K562 (cell line): ENCODE measurements around the gene SKIC2. TPM values are rescaled to one million over a fixed set of nuclear protein-coding genes. Genes with fewer than 3 reads are reported as not detected.

Experiments
- ARNT ChIP-seq, 2 experiments: fragments of 450-650 bp; IDR thresholded peaks; 2 replicates each; pipeline ENCODE4 v1.6.1; 2016; ENCODE audit warnings: mild to moderate bottlenecking in 1 of 2
- ATF7 ChIP-seq: fragments of 450-650 bp; IDR thresholded peaks from 2 replicates; pipeline ENCODE4 v1.7.1; 2014; ENCODE audit warnings: mild to moderate bottlenecking, moderate library complexity
- BRD9 ChIP-seq: fragments of 450-650 bp; IDR thresholded peaks from 2 replicates; pipeline ENCODE4 v1.6.1; 2018; ENCODE audit warnings: low read depth; ENCODE audit not compliant: partially characterized antibody
- CXXC5 ChIP-seq: fragments of 250-450 bp; sonication (Bioruptor Pico); IDR thresholded peaks from 2 replicates; pipeline ENCODE4 v1.8.0; 2022; ENCODE audit warnings: inconsistent platforms, mild to moderate bottlenecking, moderate library complexity
- DMBX1 ChIP-seq: fragments of 250-450 bp; sonication (Bioruptor Pico); IDR thresholded peaks from 2 replicates; pipeline ENCODE4 v1.8.0; 2022; ENCODE audit warnings: inconsistent platforms, mild to moderate bottlenecking, moderate library complexity, borderline replicate concordance
- ELF4 ChIP-seq: fragments of 450-650 bp; formaldehyde crosslinking; IDR thresholded peaks from 2 replicates; pipeline ENCODE4 v1.4.0; 2022; ENCODE audit warnings: missing genetic modification characterization
- ERF ChIP-seq: fragments of 450-650 bp; formaldehyde crosslinking; IDR thresholded peaks from 2 replicates; pipeline ENCODE4 v1.4.0; 2020; ENCODE audit warnings: mild to moderate bottlenecking, mixed read lengths
- HDAC8 ChIP-seq: fragments of 450-650 bp; IDR thresholded peaks from 2 replicates; pipeline ENCODE4 v1.6.1; 2016; ENCODE audit warnings: mild to moderate bottlenecking, missing genetic modification characterization, moderate library complexity, missing compliant biosample characterization
- HLTF ChIP-seq: fragments of 450-650 bp; IDR thresholded peaks from 2 replicates; pipeline ENCODE4 v1.6.1; 2016
- HMGN3 ChIP-seq: IDR thresholded peaks from 2 replicates; pipeline ENCODE4 v1.6.1; 2011; ENCODE audit warnings: borderline replicate concordance, low read depth, mild to moderate bottlenecking, mixed read lengths, low read length; ENCODE audit not compliant: insufficient read length; ENCODE audit errors: extremely low read depth
- ILK ChIP-seq: fragments of 450-650 bp; IDR thresholded peaks from 2 replicates; pipeline ENCODE4 v1.6.1; 2016; ENCODE audit warnings: missing genetic modification characterization, low read depth, mild to moderate bottlenecking, missing compliant biosample characterization, moderate library complexity, borderline replicate concordance
- MEF2D ChIP-seq: conservative IDR thresholded peaks from 2 replicates; pipeline ENCODE4 v1.6.1; 2016; ENCODE audit warnings: low read depth, missing genetic modification characterization, missing compliant biosample characterization
- NONO ChIP-seq, 2 experiments: fragments of 200-400 bp in 1 of 2; fragments of 450-650 bp in 1 of 2; formaldehyde crosslinking in 1 of 2; IDR thresholded peaks; 2 replicates each; pipeline ENCODE4 v1.6.1; 2017; ENCODE audit warnings: low read depth in 2 of 2, mild to moderate bottlenecking in 2 of 2, moderate library complexity in 2 of 2, low read length in 1 of 2
- PHB2 ChIP-seq: fragments of 450-650 bp; IDR thresholded peaks from 2 replicates; pipeline ENCODE4 v1.6.1; 2017; ENCODE audit warnings: low read depth
- RHOXF2B ChIP-seq: fragments of 250-450 bp; sonication (Bioruptor Pico); conservative IDR thresholded peaks from 2 replicates; pipeline ENCODE4 v1.5.1; 2021
- SNRNP70 ChIP-seq: fragments of 200-400 bp; formaldehyde crosslinking; optimal IDR thresholded peaks from 2 replicates; pipeline ENCODE3; 2017; ENCODE audit warnings: low read depth, low read length
- TAF1 ChIP-seq: IDR thresholded peaks from 2 replicates; pipeline ENCODE4 v1.6.1; 2011; ENCODE audit warnings: mild to moderate bottlenecking, low read length, moderate library complexity; ENCODE audit not compliant: insufficient read depth, control insufficient read depth, severe bottlenecking; ENCODE audit errors: extremely low read depth
- XRCC5 ChIP-seq: fragments of 200-400 bp; formaldehyde crosslinking; IDR thresholded peaks from 2 replicates; pipeline ENCODE4 v1.6.1; 2017; ENCODE audit warnings: low read depth, mild to moderate bottlenecking, low read length
- ZNF239 ChIP-seq: fragments of 250-450 bp; sonication (Bioruptor Pico); IDR thresholded peaks from 2 replicates; pipeline ENCODE4 v1.4.0; 2020; ENCODE audit warnings: mild to moderate bottlenecking
- ZNF324 ChIP-seq: fragments of 250-450 bp; sonication (Bioruptor Pico); IDR thresholded peaks from 2 replicates; pipeline ENCODE4 v1.4.0; 2020; ENCODE audit warnings: mild to moderate bottlenecking
- ZNF41 ChIP-seq: fragments of 250-450 bp; sonication (Bioruptor Pico); conservative IDR thresholded peaks from 2 replicates; pipeline ENCODE4 v1.4.0; 2020; ENCODE audit warnings: mild to moderate bottlenecking
- ZNF431 ChIP-seq: sonication (generic); formaldehyde crosslinking; IDR thresholded peaks from 2 replicates; pipeline ENCODE4 v1.8.0; 2022; ENCODE audit warnings: mild to moderate bottlenecking, missing genetic modification reagents
- ZNF57 ChIP-seq: fragments of 450-650 bp; formaldehyde crosslinking; IDR thresholded peaks from 2 replicates; pipeline ENCODE4 v1.4.0; 2020; ENCODE audit warnings: mild to moderate bottlenecking, moderate library complexity
- ZNF76 ChIP-seq: fragments of 250-450 bp; sonication (Bioruptor Pico); IDR thresholded peaks from 2 replicates; pipeline ENCODE4 v1.4.0; 2020; ENCODE audit warnings: mild to moderate bottlenecking, moderate library complexity, borderline replicate concordance
- polyA plus RNA-seq, 8 experiments: library from polyadenylated mRNA; depleted of rRNA in 4 of 8; stranded (reverse) in 5 of 8; unstranded in 3 of 8; fragments of >200 nt; fragmentation: Nextera tagmentation in 2 of 8; fragmentation: Illumina TruSeq in 1 of 8; extraction: Ambion mirVana in 2 of 8; extraction: Trizol in 1 of 8; gene quantifications; 2 replicates each; pipeline versions ENCODE4 v1.2.1 to v1.2.3, GENCODE V29; 2011 to 2014; ENCODE audit warnings: inconsistent platforms in 1 of 8, missing spikeins in 1 of 8
- total RNA-seq, 7 experiments: library from RNA; depleted of rRNA in 6 of 7; stranded (reverse); fragments of >200 nt in 6 of 7; fragmentation: Illumina TruSeq in 2 of 7; extraction: Trizol in 2 of 7; gene quantifications; 2 replicates each; pipeline versions ENCODE4 v1.2.1 to v1.2.3, GENCODE V29; 2011 to 2021; ENCODE audit warnings: low replicate concordance in 1 of 7
- TF ChIP-seq, protein P1 (sequence below), 2 experiments: fragments of 250-450 bp in 1 of 2; fragments of 450-650 bp in 1 of 2; sonication (Bioruptor Pico) in 1 of 2; IDR thresholded peaks; 2 replicates each; pipeline versions ENCODE4 v1.6.1 to v1.8.0; 2016 to 2021; ENCODE audit warnings: mild to moderate bottlenecking in 2 of 2, moderate library complexity in 2 of 2, missing compliant biosample characterization in 1 of 2, missing genetic modification characterization in 1 of 2
- TF ChIP-seq, protein P2 (sequence below): fragments of 250-450 bp; sonication (Bioruptor Pico); IDR thresholded peaks from 2 replicates; pipeline ENCODE4 v1.4.0; 2020; ENCODE audit warnings: mild to moderate bottlenecking, moderate library complexity

SKIC2 gene
- total and polyA plus RNA-seq, 9 of the 15 experiments (the other 6 are each of a cell fraction or from before 2014, with no cell fraction given) = 3.3 to 94.6 (median 38.8) TPM

DNA sequence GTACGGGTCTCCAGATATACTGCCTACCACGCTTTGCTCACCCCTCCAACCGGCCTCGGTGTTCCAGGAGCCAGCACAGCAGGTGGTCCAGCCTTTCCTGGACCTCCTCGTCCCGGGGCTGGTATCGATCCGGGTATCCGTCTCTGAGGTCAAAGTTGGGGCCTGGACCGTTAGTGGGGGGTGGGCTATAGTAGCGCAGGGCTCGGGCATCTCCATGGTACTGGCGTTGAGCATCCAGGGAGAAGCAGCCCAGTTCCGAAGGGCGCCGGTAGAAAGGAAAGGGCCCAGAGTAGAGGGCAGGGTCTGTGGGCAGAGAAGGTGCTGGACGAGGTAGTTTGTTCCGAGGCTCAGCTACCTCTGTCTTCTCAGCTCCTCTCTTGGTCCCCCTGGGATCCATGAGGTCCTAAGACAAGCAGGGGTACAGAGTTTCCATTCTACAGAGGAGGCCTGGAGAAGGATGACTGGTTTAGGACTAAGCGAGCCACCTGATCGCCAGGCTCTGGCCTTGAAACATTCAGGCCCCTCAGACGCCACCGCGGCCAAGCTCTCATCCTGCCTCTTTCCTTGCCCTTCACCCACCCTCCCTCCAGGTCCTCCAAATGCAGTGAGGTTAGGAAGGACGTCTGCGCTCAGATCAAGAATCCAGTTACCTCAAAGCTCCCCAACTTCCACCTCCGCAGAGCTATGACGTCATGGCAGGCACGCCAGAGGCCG lies 12.5 kb downstream of the SKIC2 start (continued):
- no peak for TF ChIP-seq HDAC8 (tag)
- TF ChIP-seq PHB2 = no peak
- 0 out of 2 replicates have a peak, but pooled peaks have one; percentile 100 for TF ChIP-seq ATF7
- no peak for TF ChIP-seq ZNF324
- TF ChIP-seq TAF1 = peak; percentile 10
- peak; percentile 82 for TF ChIP-seq ZNF41
- no peak; the same call in 1 of the 2 replicates for TF ChIP-seq ZNF239 (CRISPR knock-in tag)
- TF ChIP-seq, protein P1, sequence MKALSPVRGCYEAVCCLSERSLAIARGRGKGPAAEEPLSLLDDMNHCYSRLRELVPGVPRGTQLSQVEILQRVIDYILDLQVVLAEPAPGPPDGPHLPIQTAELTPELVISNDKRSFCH (CRISPR knock-in tag; IDR thresholded peaks at IDR 0.05) = peak; percentile 68; the same call in 1 of the 2 replicates
- TF ChIP-seq, protein P1 (tag; IDR thresholded peaks at IDR 0.05) = no peak
- no peak for TF ChIP-seq NONO (IDR thresholded peaks at IDR 0.05; ENCODE audit: low read depth in 2 of 2, low read length in 1 of 2)
- TF ChIP-seq HMGN3 = no peak
- peak; percentile 68; the same call in 1 of the 2 replicates for TF ChIP-seq XRCC5
- peak; percentile 24 to 38; a peak in 1 of 4 replicates for TF ChIP-seq ARNT (IDR thresholded peaks at IDR 0.05)
- peak; percentile 86; the same call in 1 of the 2 replicates for TF ChIP-seq DMBX1 (CRISPR knock-in tag)
- peak; percentile 48 for TF ChIP-seq BRD9
- no peak for TF ChIP-seq ILK (tag)
- TF ChIP-seq ELF4 = peak; percentile 76; the same call in 1 of the 2 replicates
- no peak for TF ChIP-seq CXXC5 (CRISPR knock-in tag)
- TF ChIP-seq ZNF431 (CRISPR knock-in tag) = peak; percentile 27; the same call in 1 of the 2 replicates
- TF ChIP-seq, protein P2, sequence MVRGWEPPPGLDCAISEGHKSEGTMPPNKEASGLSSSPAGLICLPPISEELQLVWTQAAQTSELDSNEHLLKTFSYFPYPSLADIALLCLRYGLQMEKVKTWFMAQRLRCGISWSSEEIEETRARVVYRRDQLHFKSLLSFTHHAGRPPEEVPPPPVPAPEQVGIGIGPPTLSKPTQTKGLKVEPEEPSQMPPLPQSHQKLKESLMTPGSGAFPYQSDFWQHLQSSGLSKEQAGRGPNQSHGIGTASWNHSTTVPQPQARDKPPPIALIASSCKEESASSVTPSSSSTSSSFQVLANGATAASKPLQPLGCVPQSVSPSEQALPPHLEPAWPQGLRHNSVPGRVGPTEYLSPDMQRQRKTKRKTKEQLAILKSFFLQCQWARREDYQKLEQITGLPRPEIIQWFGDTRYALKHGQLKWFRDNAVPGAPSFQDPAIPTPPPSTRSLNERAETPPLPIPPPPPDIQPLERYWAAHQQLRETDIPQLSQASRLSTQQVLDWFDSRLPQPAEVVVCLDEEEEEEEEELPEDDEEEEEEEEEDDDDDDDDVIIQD = 0 out of 2 replicates have a peak, but pooled peaks have one; percentile 74
- TF ChIP-seq ZNF76 (CRISPR knock-in tag) = peak; percentile 94; the same call in 1 of the 2 replicates
- 0 out of 2 replicates have a peak, but pooled peaks have one; percentile 58 for TF ChIP-seq RHOXF2B
- TF ChIP-seq ZNF57 (CRISPR knock-in tag) = peak; percentile 45; the same call in 1 of the 2 replicates
- no peak for TF ChIP-seq HLTF
- TF ChIP-seq SNRNP70 = peak; percentile 56
- TF ChIP-seq MEF2D (tag) = peak; percentile 68; the same call in 1 of the 2 replicates
- TF ChIP-seq ERF = 0 out of 2 replicates have a peak, but pooled peaks have one; percentile 61
